PC-3 (cell line): ENCODE results near the gene PLIN4. TPM values are rescaled to one million over a fixed set of nuclear protein-coding genes. Genes with fewer than 3 reads are reported as not detected.
A peak's percentile ranks its signal among the peaks of the same experiment; 100 is the strongest.

Experiments used
- ATAC-seq: fragments of 200-7000 bp; cut with Tn5 transposase; 2 replicates; pipeline ENCODE4 v1.9.1; 2020; ENCODE audit warnings: mild to moderate bottlenecking, moderate library complexity
- BruUV-seq: library from RNA; stranded (reverse); fragments of 400-500 nt; replicated peaks from 2 replicates; lab custom pipeline; 2021; lab: Mats Ljungman, UMichigan
- CTCF ChIA-PET: fragments of 300-600 bp; sonication (Branson Sonifier 250); formaldehyde crosslinking; loops from one replicate; lab custom pipeline; 2022; ENCODE audit warnings: antibody characterized with exemption; lab: Charles Lee
- POLR2A ChIA-PET: fragments of 300-600 bp; sonication (Branson Sonifier 250); formaldehyde crosslinking; loops from one replicate; lab custom pipeline; 2022; ENCODE audit warnings: antibody characterized with exemption; ENCODE audit not compliant: unreplicated experiment; lab: Charles Lee
- DNase-seq: peaks from one replicate; pipeline ENCODE4 v3.0.0-alpha.2; 2015
- H2AFZ ChIP-seq: fragments of 300-600 bp; sonication (generic); 2 replicates; pipeline ENCODE4 v1.6.0; 2016; ENCODE audit warnings: antibody characterized with exemption, low read length
- H3F3A ChIP-seq: fragments of 300-600 bp; sonication (generic); one replicate; pipeline ENCODE4 v1.6.0; 2017; ENCODE audit warnings: antibody characterized with exemption, low read length, control low read depth, mild to moderate bottlenecking; ENCODE audit not compliant: unreplicated experiment
- H3K27ac ChIP-seq: fragments of 300-600 bp; sonication (generic); 2 replicates; pipeline ENCODE4 v1.5.1; 2016; ENCODE audit warnings: mild to moderate bottlenecking, low read length
- H3K27me3 ChIP-seq: fragments of 300-600 bp; sonication (generic); 2 replicates; pipeline ENCODE4 v1.6.1; 2016; ENCODE audit warnings: low read length, mixed read lengths
- H3K36me3 ChIP-seq: fragments of 300-600 bp; sonication (generic); 2 replicates; pipeline ENCODE4 v1.6.1; 2016; ENCODE audit warnings: low read depth, mixed run types, low read length, mixed read lengths
- H3K4me1 ChIP-seq: fragments of 300-600 bp; sonication (generic); 2 replicates; pipeline ENCODE4 v1.5.1; 2016; ENCODE audit warnings: low read length; ENCODE audit not compliant: insufficient read depth
- H3K4me2 ChIP-seq: fragments of 300-600 bp; sonication (generic); 2 replicates; pipeline ENCODE4 v1.6.0; 2016; ENCODE audit warnings: low read length
- H3K4me3 ChIP-seq: fragments of 300-600 bp; sonication (generic); 2 replicates; pipeline ENCODE4 v1.5.1; 2016; ENCODE audit warnings: mild to moderate bottlenecking, low read length, mixed read lengths
- H3K79me2 ChIP-seq: fragments of 300-600 bp; sonication (generic); 2 replicates; pipeline ENCODE4 v1.6.1; 2017; ENCODE audit warnings: low read length, mixed read lengths
- H3K9ac ChIP-seq: fragments of 300-600 bp; sonication (generic); 2 replicates; pipeline ENCODE4 v1.6.0; 2016; ENCODE audit warnings: mild to moderate bottlenecking, low read length
- H3K9me2 ChIP-seq: fragments of 300-600 bp; sonication (generic); replicated peaks from 2 replicates; pipeline ENCODE4 v1.6.1; 2016; ENCODE audit warnings: mixed run types, low read length, mixed read lengths
- H3K9me3 ChIP-seq: fragments of 300-600 bp; sonication (generic); 2 replicates; pipeline ENCODE4 v1.6.1; 2016; ENCODE audit warnings: low read length, mixed read lengths
- H4K20me1 ChIP-seq: fragments of 300-600 bp; sonication (generic); 2 replicates; pipeline ENCODE4 v1.6.1; 2016; ENCODE audit warnings: low read length, mixed read lengths
- EZH2 ChIP-seq: fragments of 300-600 bp; sonication (generic); IDR thresholded peaks from one replicate; pipeline ENCODE4 v1.6.1; 2017; ENCODE audit warnings: antibody characterized with exemption, mild to moderate bottlenecking, low read length; ENCODE audit not compliant: unreplicated experiment
- EZH2phosphoT487 ChIP-seq: fragments of 300-600 bp; sonication (generic); IDR thresholded peaks from 2 replicates; pipeline ENCODE4 v1.6.1; 2018; ENCODE audit warnings: mild to moderate bottlenecking, antibody characterized with exemption, low read length, borderline replicate concordance
- intact Hi-C: fragments of 100-400 bp; cut with micrococcal nuclease; formaldehyde crosslinking; loops from 2 replicates; pipeline ENCODE4 v1.9.0; 2023
- total RNA-seq: library from RNA; depleted of rRNA; stranded (reverse); fragments of >200 nt; gene quantifications from 2 replicates; pipeline ENCODE4 v1.2.3, GENCODE V29; 2014
- TF ChIP-seq, protein P1 (sequence below): fragments of 300-600 bp; sonication (generic); conservative IDR thresholded peaks from 2 replicates; pipeline ENCODE4 v1.5.1; 2017; ENCODE audit warnings: antibody characterized with exemption, low read depth, mild to moderate bottlenecking, low read length

Gene PLIN4
- total RNA-seq, 1 experiment from 2014 or later, result 9.1 TPM

DNA sequence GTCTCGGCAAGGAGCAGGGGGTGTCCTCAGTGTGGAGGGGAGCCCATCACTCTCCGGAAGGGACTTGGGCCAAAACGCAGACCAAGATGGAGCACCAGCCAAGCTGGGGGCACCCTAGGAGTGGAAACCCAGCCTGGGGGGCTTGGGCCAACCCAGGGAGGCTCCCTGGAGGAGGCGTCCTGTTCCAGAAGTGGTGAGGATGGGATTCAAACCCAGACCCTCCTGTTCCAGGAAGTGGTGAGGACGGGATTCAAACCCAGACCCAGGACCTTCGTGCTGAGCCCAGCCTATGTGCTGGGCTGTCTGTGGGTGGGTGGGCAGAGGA, 848 bp upstream of the PLIN4 start:
- ATAC-seq (no peak), DNase-seq (no peak)
- no peak overlapping the region for H3K4me2 ChIP-seq
- no peak for TF ChIP-seq EZH2phosphoT487
- TF ChIP-seq, protein P1, sequence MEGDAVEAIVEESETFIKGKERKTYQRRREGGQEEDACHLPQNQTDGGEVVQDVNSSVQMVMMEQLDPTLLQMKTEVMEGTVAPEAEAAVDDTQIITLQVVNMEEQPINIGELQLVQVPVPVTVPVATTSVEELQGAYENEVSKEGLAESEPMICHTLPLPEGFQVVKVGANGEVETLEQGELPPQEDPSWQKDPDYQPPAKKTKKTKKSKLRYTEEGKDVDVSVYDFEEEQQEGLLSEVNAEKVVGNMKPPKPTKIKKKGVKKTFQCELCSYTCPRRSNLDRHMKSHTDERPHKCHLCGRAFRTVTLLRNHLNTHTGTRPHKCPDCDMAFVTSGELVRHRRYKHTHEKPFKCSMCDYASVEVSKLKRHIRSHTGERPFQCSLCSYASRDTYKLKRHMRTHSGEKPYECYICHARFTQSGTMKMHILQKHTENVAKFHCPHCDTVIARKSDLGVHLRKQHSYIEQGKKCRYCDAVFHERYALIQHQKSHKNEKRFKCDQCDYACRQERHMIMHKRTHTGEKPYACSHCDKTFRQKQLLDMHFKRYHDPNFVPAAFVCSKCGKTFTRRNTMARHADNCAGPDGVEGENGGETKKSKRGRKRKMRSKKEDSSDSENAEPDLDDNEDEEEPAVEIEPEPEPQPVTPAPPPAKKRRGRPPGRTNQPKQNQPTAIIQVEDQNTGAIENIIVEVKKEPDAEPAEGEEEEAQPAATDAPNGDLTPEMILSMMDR, result no peak
- no peak for TF ChIP-seq EZH2
- no peaks in the 10 kb centered on the region for H3K27me3 ChIP-seq
- H3K9me3 ChIP-seq, result no peaks in the 10 kb centered on the region
- 0 out of 2 replicates have a peak overlapping the region, but pooled peaks have one; percentile 46 for H3K9ac ChIP-seq
- no peaks in the 10 kb centered on the region for H3F3A ChIP-seq
- peak overlapping the region; percentile 62 for H3K27ac ChIP-seq
- no peaks in the 10 kb centered on the region for H3K79me2 ChIP-seq
- peaks cover 25% of the 10 kb centered on the region for H3K4me1 ChIP-seq
- POLR2A ChIA-PET, result interaction anchor here (1.3 kb wide), 1 partner anchor 47 kb away, joined by 4 read pairs; the partner anchor contains the start of gene HDGFL2
- no peak overlapping the region for H2AFZ ChIP-seq
- no peak overlapping the region for H3K4me3 ChIP-seq
- H3K9me2 ChIP-seq, result no peaks in the 10 kb centered on the region
- intact Hi-C loops, result loop anchor here (5.0 kb wide), 1 partner anchor 47 kb away; the partner anchor contains the start of gene HDGFL2
- H3K36me3 ChIP-seq, result no peaks in the 10 kb centered on the region
- H4K20me1 ChIP-seq, result no peaks in the 10 kb centered on the region
- no TSS peak for BruUV-seq
- CTCF ChIA-PET, result no interaction called here

DNA sequence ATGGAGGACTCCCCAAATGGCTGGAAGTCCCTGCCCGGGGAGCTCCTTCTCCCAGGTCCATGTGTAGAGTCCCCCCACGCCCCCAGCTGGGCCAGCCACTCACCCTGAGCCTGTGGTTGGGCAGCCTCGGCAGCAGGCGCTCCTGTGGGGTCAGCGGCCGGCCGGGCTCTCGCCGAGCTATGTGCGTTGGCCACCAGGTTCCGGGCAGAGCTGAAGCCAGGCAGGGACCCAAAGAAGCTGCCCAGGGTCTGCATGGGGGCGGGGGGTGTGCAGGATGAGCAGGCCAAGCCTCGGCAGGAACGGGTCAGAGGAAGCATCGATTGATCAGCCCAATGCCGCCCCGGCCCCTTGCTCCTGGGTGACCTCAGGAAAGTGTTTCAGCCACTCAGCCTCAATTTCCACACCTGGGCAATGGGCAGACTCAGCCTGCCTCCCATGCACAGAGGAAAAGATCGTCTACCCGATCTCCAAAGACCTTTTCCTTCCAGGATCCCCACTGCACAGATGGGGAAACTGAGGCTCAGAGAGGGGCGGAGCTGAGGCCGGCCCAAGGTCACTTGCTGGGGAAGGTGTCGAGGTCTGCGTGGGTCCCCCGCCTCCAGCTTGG, 732 bp downstream of the PLIN4 start:
- H3K27me3 ChIP-seq, result no peaks in the 10 kb centered on the region
- no peak overlapping the region for H2AFZ ChIP-seq
- DNase-seq (no peak), ATAC-seq (no peak)
- no peaks in the 10 kb centered on the region for H4K20me1 ChIP-seq
- no peaks in the 10 kb centered on the region for H3F3A ChIP-seq
- intact Hi-C loops, result loop anchor here (5.0 kb wide), 1 partner anchor 45 kb away; the partner anchor contains the start of gene HDGFL2
- peaks cover 25% of the 10 kb centered on the region for H3K4me1 ChIP-seq
- ChIA-PET CTCF (no interaction called here), POLR2A (interaction anchor here (1.3 kb wide), 1 partner anchor 46 kb away, joined by 4 read pairs; the partner anchor contains the start of gene HDGFL2)
- no peak overlapping the region; the same call in 1 of the 2 replicates for H3K9ac ChIP-seq
- no peaks in the 10 kb centered on the region for H3K9me3 ChIP-seq
- no TSS peak for BruUV-seq
- H3K9me2 ChIP-seq, result no peaks in the 10 kb centered on the region
- 0 out of 2 replicates have a peak overlapping the region, but pooled peaks have one; percentile 49 for H3K4me3 ChIP-seq
- peak overlapping the region; percentile 65 for H3K4me2 ChIP-seq
- no peak for TF ChIP-seq EZH2phosphoT487
- no peak for TF ChIP-seq EZH2
- TF ChIP-seq, protein P1, result no peak
- no peaks in the 10 kb centered on the region for H3K36me3 ChIP-seq
- H3K27ac ChIP-seq, result no peak overlapping the region
- no peaks in the 10 kb centered on the region for H3K79me2 ChIP-seq

DNA sequence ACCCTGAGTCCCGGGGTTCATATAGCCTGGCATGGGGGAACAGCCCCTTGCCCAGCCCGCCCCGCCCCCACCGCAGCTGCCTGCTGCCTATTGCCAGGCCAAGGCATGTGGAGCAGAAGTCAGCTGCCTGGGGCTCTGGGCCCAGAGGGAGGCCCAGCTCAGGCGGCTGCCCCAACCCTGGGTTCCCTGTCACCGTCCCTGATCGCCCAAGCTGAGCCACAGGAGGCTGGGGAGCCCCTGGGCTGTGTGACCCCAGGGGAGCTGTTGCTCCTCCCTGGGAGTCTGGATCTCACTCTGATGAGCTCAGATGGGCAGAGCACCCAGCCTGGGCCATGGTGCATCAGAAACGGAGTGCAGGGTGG, 1.4 kb downstream of the PLIN4 start:
- peaks cover 24% of the 10 kb centered on the region for H3K4me1 ChIP-seq
- H3K4me2 ChIP-seq, result no peak overlapping the region
- H3K4me3 ChIP-seq, result no peak overlapping the region
- CTCF ChIA-PET, result no interaction called here
- no peaks in the 10 kb centered on the region for H4K20me1 ChIP-seq
- no peak overlapping the region for H2AFZ ChIP-seq
- no peaks in the 10 kb centered on the region for H3K9me3 ChIP-seq
- POLR2A ChIA-PET, result no interaction called here
- TF ChIP-seq, protein P1, result no peak
- TF ChIP-seq EZH2 (no peak), EZH2phosphoT487 (no peak)
- no peaks in the 10 kb centered on the region for H3K79me2 ChIP-seq
- no peak for ATAC-seq
- H3K27me3 ChIP-seq, result no peaks in the 10 kb centered on the region
- no peak for DNase-seq
- BruUV-seq, result no TSS peak
- H3K9me2 ChIP-seq, result no peaks in the 10 kb centered on the region
- no peak overlapping the region for H3K9ac ChIP-seq
- H3K27ac ChIP-seq, result no peak overlapping the region
- intact Hi-C loops, result loop anchor here (5.0 kb wide), 1 partner anchor 45 kb away; the partner anchor contains the start of gene HDGFL2
- no peaks in the 10 kb centered on the region for H3K36me3 ChIP-seq
- H3F3A ChIP-seq, result no peaks in the 10 kb centered on the region
